ENCODE data around the gene CBR1.

- TF ChIP-seq EP300 (conservative IDR thresholded peaks at IDR 0.05; ENCODE audit: poor library complexity, severe bottlenecking), result no peak
- TF ChIP-seq CTCF (IDR thresholded peaks at IDR 0.05; ENCODE audit: poor library complexity, severe bottlenecking), result no peak
- TF ChIP-seq EZH2 (IDR thresholded peaks at IDR 0.05; ENCODE audit: borderline replicate concordance, insufficient read depth, low read length, poor library complexity, severe bottlenecking), result no peak
- TF ChIP-seq MXI1 (conservative IDR thresholded peaks at IDR 0.05; ENCODE audit: poor library complexity, severe bottlenecking), result no peak
- TF ChIP-seq RAD21 (conservative IDR thresholded peaks at IDR 0.05), result no peak
- no peak for TF ChIP-seq REST (IDR thresholded peaks at IDR 0.05; ENCODE audit: borderline replicate concordance)
- TF ChIP-seq POLR2AphosphoS5 (IDR thresholded peaks at IDR 0.05), result no peak
- no peak for TF ChIP-seq TAF1 (IDR thresholded peaks at IDR 0.05; ENCODE audit: low read depth)
Observed at GRCh38 chr21:36055551-36055950, 14.3 kb upstream of the CBR1 start.
